Measurements from ENCODE around the gene RAC3. TPM values are rescaled to one million over a fixed set of nuclear protein-coding genes. Genes with fewer than 3 reads are reported as not detected.

Gene RAC3
- total and polyA plus RNA-seq, 9 of the 15 experiments (the other 6 are each of a cell fraction or from before 2014, with no cell fraction given) = 0.23 to 292 (median 118) TPM

DNA sequence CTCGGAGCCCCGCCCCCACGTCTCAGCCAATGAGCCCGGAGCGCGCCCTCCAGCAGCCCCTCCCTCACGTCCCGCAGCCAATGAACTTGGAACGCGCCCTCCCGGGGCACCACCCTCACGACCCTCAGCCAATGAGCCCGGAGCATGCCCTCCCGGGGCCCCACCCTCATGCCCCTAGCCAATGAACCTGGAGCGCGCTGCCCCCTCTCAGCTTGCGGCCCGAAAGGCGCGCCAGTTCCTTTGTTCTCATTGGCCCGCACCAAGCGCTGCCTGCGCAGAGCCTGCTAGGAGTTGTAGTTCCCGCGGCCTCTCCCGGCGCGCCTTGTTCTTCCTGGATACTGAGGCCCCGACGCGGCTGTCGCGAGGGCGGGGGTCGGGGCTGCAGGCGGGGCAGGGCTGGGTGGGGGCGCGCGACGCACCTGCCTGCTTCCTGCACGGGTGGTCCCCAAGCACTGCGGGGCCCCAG, 8.5 kb upstream of the RAC3 start, which contains the start of gene LRRC45 (continued):
- TF ChIP-seq NR4A1 (CRISPR knock-in tag; IDR thresholded peaks at IDR 0.05) (no peak), NR4A1 (tag; IDR thresholded peaks at IDR 0.05) (no peak), ZNF444 (CRISPR knock-in tag; IDR thresholded peaks at IDR 0.05) (no peak), E2F3 (CRISPR knock-in tag; IDR thresholded peaks at IDR 0.05) (0 out of 2 replicates have a peak, but pooled peaks have one; percentile 53), MBD2 (IDR thresholded peaks at IDR 0.05; ENCODE audit: borderline replicate concordance, low read depth) (peak; percentile 99)
- TF ChIP-seq, protein P1, sequence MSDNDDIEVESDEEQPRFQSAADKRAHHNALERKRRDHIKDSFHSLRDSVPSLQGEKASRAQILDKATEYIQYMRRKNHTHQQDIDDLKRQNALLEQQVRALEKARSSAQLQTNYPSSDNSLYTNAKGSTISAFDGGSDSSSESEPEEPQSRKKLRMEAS (CRISPR knock-in tag; IDR thresholded peaks at IDR 0.05) = no peak
- TF ChIP-seq, protein P2, sequence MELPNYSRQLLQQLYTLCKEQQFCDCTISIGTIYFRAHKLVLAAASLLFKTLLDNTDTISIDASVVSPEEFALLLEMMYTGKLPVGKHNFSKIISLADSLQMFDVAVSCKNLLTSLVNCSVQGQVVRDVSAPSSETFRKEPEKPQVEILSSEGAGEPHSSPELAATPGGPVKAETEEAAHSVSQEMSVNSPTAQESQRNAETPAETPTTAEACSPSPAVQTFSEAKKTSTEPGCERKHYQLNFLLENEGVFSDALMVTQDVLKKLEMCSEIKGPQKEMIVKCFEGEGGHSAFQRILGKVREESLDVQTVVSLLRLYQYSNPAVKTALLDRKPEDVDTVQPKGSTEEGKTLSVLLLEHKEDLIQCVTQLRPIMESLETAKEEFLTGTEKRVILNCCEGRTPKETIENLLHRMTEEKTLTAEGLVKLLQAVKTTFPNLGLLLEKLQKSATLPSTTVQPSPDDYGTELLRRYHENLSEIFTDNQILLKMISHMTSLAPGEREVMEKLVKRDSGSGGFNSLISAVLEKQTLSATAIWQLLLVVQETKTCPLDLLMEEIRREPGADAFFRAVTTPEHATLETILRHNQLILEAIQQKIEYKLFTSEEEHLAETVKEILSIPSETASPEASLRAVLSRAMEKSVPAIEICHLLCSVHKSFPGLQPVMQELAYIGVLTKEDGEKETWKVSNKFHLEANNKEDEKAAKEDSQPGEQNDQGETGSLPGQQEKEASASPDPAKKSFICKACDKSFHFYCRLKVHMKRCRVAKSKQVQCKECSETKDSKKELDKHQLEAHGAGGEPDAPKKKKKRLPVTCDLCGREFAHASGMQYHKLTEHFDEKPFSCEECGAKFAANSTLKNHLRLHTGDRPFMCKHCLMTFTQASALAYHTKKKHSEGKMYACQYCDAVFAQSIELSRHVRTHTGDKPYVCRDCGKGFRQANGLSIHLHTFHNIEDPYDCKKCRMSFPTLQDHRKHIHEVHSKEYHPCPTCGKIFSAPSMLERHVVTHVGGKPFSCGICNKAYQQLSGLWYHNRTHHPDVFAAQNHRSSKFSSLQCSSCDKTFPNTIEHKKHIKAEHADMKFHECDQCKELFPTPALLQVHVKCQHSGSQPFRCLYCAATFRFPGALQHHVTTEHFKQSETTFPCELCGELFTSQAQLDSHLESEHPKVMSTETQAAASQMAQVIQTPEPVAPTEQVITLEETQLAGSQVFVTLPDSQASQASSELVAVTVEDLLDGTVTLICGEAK (IDR thresholded peaks at IDR 0.05) = no peak
- TF ChIP-seq, protein P2 (CRISPR knock-in tag; IDR thresholded peaks at IDR 0.05) = no peak
- TF ChIP-seq, protein P3, sequence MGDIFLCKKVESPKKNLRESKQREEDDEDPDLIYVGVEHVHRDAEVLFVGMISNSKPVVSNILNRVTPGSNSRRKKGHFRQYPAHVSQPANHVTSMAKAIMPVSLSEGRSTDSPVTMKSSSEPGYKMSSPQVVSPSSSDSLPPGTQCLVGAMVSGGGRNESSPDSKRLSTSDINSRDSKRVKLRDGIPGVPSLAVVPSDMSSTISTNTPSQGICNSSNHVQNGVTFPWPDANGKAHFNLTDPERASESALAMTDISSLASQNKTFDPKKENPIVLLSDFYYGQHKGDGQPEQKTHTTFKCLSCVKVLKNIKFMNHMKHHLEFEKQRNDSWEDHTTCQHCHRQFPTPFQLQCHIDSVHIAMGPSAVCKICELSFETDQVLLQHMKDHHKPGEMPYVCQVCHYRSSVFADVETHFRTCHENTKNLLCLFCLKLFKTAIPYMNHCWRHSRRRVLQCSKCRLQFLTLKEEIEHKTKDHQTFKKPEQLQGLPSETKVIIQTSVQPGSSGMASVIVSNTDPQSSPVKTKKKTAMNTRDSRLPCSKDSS (IDR thresholded peaks at IDR 0.05; ENCODE audit: low read depth, partially characterized antibody) = no peak
- TF ChIP-seq, protein P4, sequence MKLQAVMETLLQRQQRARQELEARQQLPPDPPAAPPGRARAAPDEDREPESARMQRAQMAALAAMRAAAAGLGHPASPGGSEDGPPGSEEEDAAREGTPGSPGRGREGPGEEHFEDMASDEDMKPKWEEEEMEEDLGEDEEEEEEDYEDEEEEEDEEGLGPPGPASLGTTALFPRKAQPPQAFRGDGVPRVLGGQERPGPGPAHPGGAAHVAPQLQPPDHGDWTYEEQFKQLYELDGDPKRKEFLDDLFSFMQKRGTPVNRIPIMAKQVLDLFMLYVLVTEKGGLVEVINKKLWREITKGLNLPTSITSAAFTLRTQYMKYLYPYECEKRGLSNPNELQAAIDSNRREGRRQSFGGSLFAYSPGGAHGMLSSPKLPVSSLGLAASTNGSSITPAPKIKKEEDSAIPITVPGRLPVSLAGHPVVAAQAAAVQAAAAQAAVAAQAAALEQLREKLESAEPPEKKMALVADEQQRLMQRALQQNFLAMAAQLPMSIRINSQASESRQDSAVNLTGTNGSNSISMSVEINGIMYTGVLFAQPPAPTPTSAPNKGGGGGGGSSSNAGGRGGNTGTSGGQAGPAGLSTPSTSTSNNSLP (IDR thresholded peaks at IDR 0.05; ENCODE audit: borderline replicate concordance, low read depth, low read length) = no peak
- TF ChIP-seq, protein P5, sequence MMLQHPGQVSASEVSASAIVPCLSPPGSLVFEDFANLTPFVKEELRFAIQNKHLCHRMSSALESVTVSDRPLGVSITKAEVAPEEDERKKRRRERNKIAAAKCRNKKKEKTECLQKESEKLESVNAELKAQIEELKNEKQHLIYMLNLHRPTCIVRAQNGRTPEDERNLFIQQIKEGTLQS (IDR thresholded peaks at IDR 0.05) = no peak
- TF ChIP-seq, protein P5 (CRISPR knock-in tag; conservative IDR thresholded peaks at IDR 0.05) = no peak
- TF ChIP-seq, protein P6, sequence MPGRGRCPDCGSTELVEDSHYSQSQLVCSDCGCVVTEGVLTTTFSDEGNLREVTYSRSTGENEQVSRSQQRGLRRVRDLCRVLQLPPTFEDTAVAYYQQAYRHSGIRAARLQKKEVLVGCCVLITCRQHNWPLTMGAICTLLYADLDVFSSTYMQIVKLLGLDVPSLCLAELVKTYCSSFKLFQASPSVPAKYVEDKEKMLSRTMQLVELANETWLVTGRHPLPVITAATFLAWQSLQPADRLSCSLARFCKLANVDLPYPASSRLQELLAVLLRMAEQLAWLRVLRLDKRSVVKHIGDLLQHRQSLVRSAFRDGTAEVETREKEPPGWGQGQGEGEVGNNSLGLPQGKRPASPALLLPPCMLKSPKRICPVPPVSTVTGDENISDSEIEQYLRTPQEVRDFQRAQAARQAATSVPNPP (IDR thresholded peaks at IDR 0.05; ENCODE audit: borderline replicate concordance, insufficient read depth, insufficient read length) = no peak

Measured in K562 (cell line).